Colonic mucosa (tissue), 4 donors: ENCODE data around the gene CTSD. TPM values are rescaled to one million over a fixed set of nuclear protein-coding genes. Genes with fewer than 3 reads are reported as not detected.

Source experiments
- DNase-seq: peaks from one replicate; pipeline ENCODE4 v3.0.0-alpha.2; 2020
- H3K27ac ChIP-seq: fragments of 200-600 bp; one replicate; pipeline ENCODE4 v1.8.0; 2021
- H3K27me3 ChIP-seq: fragments of 200-600 bp; one replicate; pipeline ENCODE4 v1.8.0; 2021
- H3K36me3 ChIP-seq: fragments of 200-600 bp; one replicate; pipeline ENCODE4 v1.8.0; 2021
- H3K4me1 ChIP-seq: fragments of 200-600 bp; one replicate; pipeline ENCODE4 v1.8.0; 2021; ENCODE audit warnings: mild to moderate bottlenecking
- H3K4me3 ChIP-seq: fragments of 200-600 bp; one replicate; pipeline ENCODE4 v1.8.0; 2021
- H3K9ac ChIP-seq, 2 donors: one replicate each; pipeline ENCODE4 v1.7.0; 2013; ENCODE audit warnings: control low read depth in 2 of 2, low read depth in 2 of 2, low read length in 2 of 2
- H3K9me3 ChIP-seq: fragments of 200-600 bp; one replicate; pipeline ENCODE4 v1.8.0; 2021
- CTCF ChIP-seq: fragments of 200-600 bp; IDR thresholded peaks from one replicate; pipeline ENCODE4 v1.8.0; 2022; ENCODE audit warnings: antibody characterized with exemption, mild to moderate bottlenecking
- intact Hi-C: fragments of 100-400 bp; cut with DNase I; formaldehyde crosslinking; loops from one replicate; pipeline ENCODE4 v1.14.1; 2022
- total RNA-seq, 2 donors: library from RNA; stranded (reverse); fragmentation: NEBNext Ultra II Directional in 1 of 2; extraction: Animal tissue kit (Norgen Biotek cat#: 25700) in 1 of 2; gene quantifications; one replicate each; pipeline ENCODE4 v1.2.1, GENCODE V29; 2021
- donor health status: healthy.
- donor health status: DM: no; HTN: no; CAD: no.
- donor health status: DM: no; HTN: no; CAD: no.

Gene CTSD
- total RNA-seq, 2 donors from 2014 or later = 633 to 887 TPM

DNA sequence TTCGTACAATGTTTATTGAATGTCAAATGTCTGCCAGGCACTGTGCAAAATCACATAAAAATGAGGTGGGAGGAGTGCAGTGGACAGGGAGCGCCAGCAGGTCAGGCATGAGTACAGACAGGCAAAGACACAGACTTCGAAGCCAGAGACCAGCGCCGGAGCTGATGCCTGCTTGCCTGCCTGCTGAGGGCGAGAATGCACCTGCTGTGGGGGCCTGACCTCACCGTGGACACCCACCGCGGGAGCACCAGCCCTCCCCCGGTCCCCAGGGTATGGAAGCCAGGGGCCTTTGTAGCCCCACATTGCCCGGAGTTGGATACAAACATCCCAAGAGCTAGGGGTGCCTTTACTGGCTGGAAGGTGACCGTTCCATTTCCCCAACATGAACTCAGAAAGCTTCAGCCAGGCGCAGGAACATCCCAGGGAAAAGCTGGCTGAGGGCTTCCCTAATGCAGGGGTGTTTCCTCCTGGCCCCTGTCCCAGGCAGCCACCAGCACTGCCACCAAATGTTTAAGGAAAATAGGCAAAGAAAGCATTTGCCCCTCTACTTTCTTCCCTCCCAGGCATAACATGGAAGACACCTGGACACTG, 31.2 kb downstream of the CTSD start:
- intact Hi-C loops = loop anchor here (10.0 kb wide), 1 partner anchor 72 kb away; no protein-coding TSS in a partner anchor
- Histone ChIP-seq H3K9ac (no peak overlapping the region), H3K4me3 (no peak overlapping the region), H3K27me3 (no peaks in the 10 kb centered on the region), H3K36me3 (no peaks in the 10 kb centered on the region), H3K9me3 (no peaks in the 10 kb centered on the region), H3K4me1 (no peaks in the 10 kb centered on the region), H3K27ac (no peak overlapping the region)
- TF ChIP-seq CTCF = no peak
- no peak for DNase-seq

- TF ChIP-seq CTCF = no peak
- no peaks in the 10 kb centered on the region for H3K36me3 ChIP-seq
- H3K4me3 ChIP-seq = no peak overlapping the region
- no peaks in the 10 kb centered on the region for H3K4me1 ChIP-seq
- no peaks in the 10 kb centered on the region for H3K27me3 ChIP-seq
- intact Hi-C loops = loop anchor here (10.0 kb wide), 1 partner anchor 73 kb away; no protein-coding TSS in a partner anchor
- no peak overlapping the region for H3K9ac ChIP-seq
- DNase-seq = no peak
- no peaks in the 10 kb centered on the region for H3K9me3 ChIP-seq
- H3K27ac ChIP-seq = no peak overlapping the region
These were observed 32.2 kb downstream of the CTSD start for GRCh38 chr11:1731451-1732059.

- TF ChIP-seq CTCF = no peak
- DNase-seq = no peak
These were observed 33.6 kb downstream of the CTSD start for GRCh38 chr11:1730059-1730629.

GRCh38 chr11:1729692-1730011, 34.1 kb downstream of the CTSD start:
- no peak for TF ChIP-seq CTCF
- no peaks in the 10 kb centered on the region for H3K36me3 ChIP-seq
- no peaks in the 10 kb centered on the region for H3K4me1 ChIP-seq
- no peak for DNase-seq
- no peak overlapping the region for H3K27ac ChIP-seq
- no peaks in the 10 kb centered on the region for H3K27me3 ChIP-seq
- H3K4me3 ChIP-seq = no peak overlapping the region
- no peaks in the 10 kb centered on the region for H3K9me3 ChIP-seq
- H3K9ac ChIP-seq = no peak overlapping the region
- intact Hi-C loops = loop anchor here (10.0 kb wide), 1 partner anchor 75 kb away; no protein-coding TSS in a partner anchor

More at GRCh38 chr11:1730059-1730629, 33.6 kb downstream of the CTSD start:
- H3K9ac ChIP-seq = no peak overlapping the region
- no peak overlapping the region for H3K27ac ChIP-seq
- no peaks in the 10 kb centered on the region for H3K9me3 ChIP-seq
- no peaks in the 10 kb centered on the region for H3K36me3 ChIP-seq
- H3K4me1 ChIP-seq = no peaks in the 10 kb centered on the region
- no peaks in the 10 kb centered on the region for H3K27me3 ChIP-seq
- H3K4me3 ChIP-seq = no peak overlapping the region
- intact Hi-C loops = loop anchor here (10.0 kb wide), 1 partner anchor 75 kb away; no protein-coding TSS in a partner anchor

DNA sequence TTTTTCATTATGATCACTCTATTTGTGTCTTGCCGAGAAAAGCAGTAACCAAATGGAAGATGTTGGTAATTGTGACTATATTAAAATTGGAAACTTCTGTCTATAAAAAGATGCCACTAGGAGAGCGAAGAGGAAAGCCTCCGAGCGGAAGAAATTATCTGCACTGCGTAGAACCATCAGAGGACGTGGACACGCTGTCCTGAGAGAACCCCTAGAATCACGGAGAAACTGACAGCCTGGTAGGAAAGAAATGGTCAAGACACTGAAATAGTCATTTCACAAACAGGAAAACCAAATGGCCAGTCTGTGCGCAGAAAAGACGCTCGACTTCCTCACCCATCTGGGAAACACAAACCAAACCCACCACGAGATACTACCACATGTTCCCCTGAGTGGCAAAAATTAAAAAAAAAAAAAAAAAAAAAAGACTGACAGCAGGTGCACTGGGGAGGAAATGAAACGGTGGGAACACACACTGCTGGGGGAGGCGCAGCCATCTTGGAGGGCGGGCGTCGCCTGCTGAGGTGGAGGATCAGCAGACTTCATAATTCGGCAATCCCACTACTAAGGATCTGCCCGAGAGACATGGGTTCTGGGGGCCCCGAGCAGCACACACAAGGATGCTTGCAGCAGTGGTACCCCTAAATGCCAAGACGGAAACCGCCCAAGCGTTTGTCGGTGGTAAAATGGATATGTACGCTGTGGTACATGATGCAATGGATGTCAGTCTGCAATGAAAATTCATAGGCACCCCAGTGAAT, 34.6 kb downstream of the CTSD start:
- Histone ChIP-seq H3K27me3 (no peaks in the 10 kb centered on the region), H3K9me3 (no peaks in the 10 kb centered on the region), H3K4me1 (no peaks in the 10 kb centered on the region), H3K4me3 (no peak overlapping the region), H3K27ac (no peak overlapping the region), H3K9ac (no peak overlapping the region), H3K36me3 (no peaks in the 10 kb centered on the region)
- no peak for DNase-seq
- intact Hi-C loops = no loop called here
- no peak for TF ChIP-seq CTCF
